Right lobe of liver (tissue), 4 donors: Measurements from ENCODE around the gene MKKS.

Source experiments
- CTCF ChIP-seq, 4 donors: fragments of 200-600 bp in 3 of 4; fragments of 450-650 bp in 1 of 4; IDR thresholded peaks; one replicate each; pipeline versions ENCODE4 v1.5.1 to v1.8.0; 2016 to 2022; ENCODE audit warnings: antibody characterized with exemption in 4 of 4, mild to moderate bottlenecking in 2 of 4
- POLR2A ChIP-seq: fragments of 450-650 bp; IDR thresholded peaks from one replicate; pipeline ENCODE4 v1.6.1; 2017; ENCODE audit warnings: antibody characterized with exemption, mild to moderate bottlenecking
- donor health status: DM: no; HTN: no; CAD: no.
- donor health status: DM: no; HTN: no; CAD: no.
- donor health status: DM: no; HTN: yes; CAD: no.

GRCh38 chr20:10438217-10438616, 4.2 kb upstream of the MKKS start:
- TF ChIP-seq CTCF (IDR thresholded peaks at IDR 0.05) (no peak), POLR2A (no peak)
